ENCODE results near the gene CDH18. TPM values are rescaled to one million over a fixed set of nuclear protein-coding genes. Genes with fewer than 3 reads are reported as not detected.

CDH18 gene
- total and polyA plus RNA-seq, 2 of the 13 experiments (the other 11 are each of a cell fraction or from before 2014, with no cell fraction given), result not detected

DNA sequence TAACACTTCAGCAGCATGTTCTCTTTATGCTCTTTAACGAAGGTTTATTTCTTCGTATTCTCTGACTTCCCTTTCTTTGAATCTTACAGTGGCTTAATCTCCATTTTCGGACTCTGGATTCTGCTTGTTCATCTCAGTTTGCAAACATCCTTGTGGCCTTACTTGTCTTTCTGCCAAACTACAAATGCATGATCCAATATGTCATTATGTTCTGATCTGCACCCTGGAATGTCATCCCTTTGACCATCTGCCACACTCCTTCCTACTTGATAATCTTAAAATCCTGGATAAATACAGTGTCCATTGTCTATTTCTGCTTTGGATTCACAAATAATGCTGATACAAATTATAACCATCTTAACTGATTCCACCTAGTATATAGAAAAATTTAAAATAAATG, 499.2 kb downstream of the CDH18 start:
- intact Hi-C loops (cut with micrococcal nuclease; ENCODE audit: unreplicated experiment) (no loop called here), in situ Hi-C loops (cut with HindIII; ENCODE audit: extremely low pct_ligation_motif_present, low pct_unique_long_range_greater_than_20kb) (no loop called here)
- ChIA-PET CTCF (ENCODE audit: low intra/inter-chr PET ratio, low total read pairs) (no interaction called here), POLR2A (no interaction called here)
- Histone ChIP-seq H3K27ac (ENCODE audit: extremely low read length, insufficient read depth, low read length) (no peak overlapping the region), H3K79me2 (ENCODE audit: insufficient read depth, low read length) (no peaks in the 10 kb centered on the region), H3K4me2 (ENCODE audit: low read depth, low read length) (no peak overlapping the region), H3K4me1 (ENCODE audit: insufficient read depth, low read length) (no peaks in the 10 kb centered on the region), H3K9ac (ENCODE audit: insufficient read depth, low read depth, low read length) (no peak overlapping the region), H3K27me3 (ENCODE audit: control insufficient read depth in 1 of 2, insufficient read depth in 2 of 2, low read length in 2 of 2) (no peaks in the 10 kb centered on the region), H3K9me3 (ENCODE audit: low read length) (no peaks in the 10 kb centered on the region), H3K4me3 (replicated peaks in 1 of 3; ENCODE audit: insufficient read depth in 1 of 3, low read depth in 2 of 3, low read length in 3 of 3) (no peak overlapping the region), H3K36me3 (replicated peaks in 1 of 2; ENCODE audit: control insufficient read depth in 1 of 2, insufficient read depth in 2 of 2, low read length in 2 of 2) (no peaks in the 10 kb centered on the region), H2AFZ (ENCODE audit: low read length) (no peak overlapping the region), H4K20me1 (ENCODE audit: insufficient read depth, low read length) (no peaks in the 10 kb centered on the region)
- ATAC-seq (no peak), FAIRE-seq (no peak), DNase-seq (ENCODE audit: low spot score) (no peak)
- 0% methylated on average over 3 of the region's 3 CpGs for WGBS (ENCODE audit: low lambda C conversion rate)
- BruUV-seq (replicated peaks), result no TSS peak
- TF ChIP-seq ZFAT (CRISPR knock-in tag; conservative IDR thresholded peaks at IDR 0.05), result no peak
- no peak for TF ChIP-seq KDM5A (IDR thresholded peaks at IDR 0.05; ENCODE audit: borderline replicate concordance, low read length)
- TF ChIP-seq EEA1 (CRISPR knock-in tag; IDR thresholded peaks at IDR 0.05; ENCODE audit: borderline replicate concordance), result no peak
- no peak for TF ChIP-seq RXRB (CRISPR knock-in tag; IDR thresholded peaks at IDR 0.05; ENCODE audit: borderline replicate concordance)

DNA sequence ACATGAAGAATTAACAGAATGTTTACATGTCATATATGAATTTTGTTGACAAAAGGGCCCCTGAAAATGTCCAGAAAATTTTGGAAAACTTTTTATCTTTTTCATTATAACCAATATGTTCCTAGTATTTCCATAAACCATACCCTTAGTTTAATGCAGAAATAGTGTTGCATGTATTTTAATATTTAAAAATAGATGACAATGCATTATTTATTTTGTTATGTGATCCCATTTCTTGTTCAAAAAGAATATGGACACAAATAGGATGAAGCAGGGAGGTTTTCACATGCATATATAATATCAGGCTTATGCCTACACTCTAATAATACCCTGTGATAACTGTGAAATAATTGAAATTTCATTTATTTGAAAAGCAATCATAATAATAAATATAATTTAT, 500.5 kb downstream of the CDH18 start:
- no peak overlapping the region for H3K4me2 ChIP-seq (ENCODE audit: low read depth, low read length)
- POLR2A ChIA-PET, result no interaction called here

More for the DNA sequence above, 500.5 kb downstream of the CDH18 start:
- intact Hi-C loops (cut with micrococcal nuclease; ENCODE audit: unreplicated experiment) (no loop called here), in situ Hi-C loops (cut with HindIII; ENCODE audit: extremely low pct_ligation_motif_present, low pct_unique_long_range_greater_than_20kb) (no loop called here)
- Histone ChIP-seq H3K27me3 (ENCODE audit: control insufficient read depth in 1 of 2, insufficient read depth in 2 of 2, low read length in 2 of 2) (no peaks in the 10 kb centered on the region), H3K4me3 (replicated peaks in 1 of 3; ENCODE audit: insufficient read depth in 1 of 3, low read depth in 2 of 3, low read length in 3 of 3) (no peak overlapping the region), H3K27ac (ENCODE audit: extremely low read length, insufficient read depth, low read length) (no peak overlapping the region), H3K36me3 (replicated peaks in 1 of 2; ENCODE audit: control insufficient read depth in 1 of 2, insufficient read depth in 2 of 2, low read length in 2 of 2) (no peaks in the 10 kb centered on the region), H4K20me1 (ENCODE audit: insufficient read depth, low read length) (no peaks in the 10 kb centered on the region), H3K79me2 (ENCODE audit: insufficient read depth, low read length) (no peaks in the 10 kb centered on the region), H3K9ac (ENCODE audit: insufficient read depth, low read depth, low read length) (no peak overlapping the region), H2AFZ (ENCODE audit: low read length) (no peak overlapping the region), H3K4me1 (ENCODE audit: insufficient read depth, low read length) (no peaks in the 10 kb centered on the region), H3K9me3 (ENCODE audit: low read length) (no peaks in the 10 kb centered on the region)
- FAIRE-seq (no peak), DNase-seq (ENCODE audit: low spot score) (no peak), ATAC-seq (no peak)
- CTCF ChIA-PET (ENCODE audit: low intra/inter-chr PET ratio, low total read pairs), result no interaction called here
- TF ChIP-seq, protein P1, sequence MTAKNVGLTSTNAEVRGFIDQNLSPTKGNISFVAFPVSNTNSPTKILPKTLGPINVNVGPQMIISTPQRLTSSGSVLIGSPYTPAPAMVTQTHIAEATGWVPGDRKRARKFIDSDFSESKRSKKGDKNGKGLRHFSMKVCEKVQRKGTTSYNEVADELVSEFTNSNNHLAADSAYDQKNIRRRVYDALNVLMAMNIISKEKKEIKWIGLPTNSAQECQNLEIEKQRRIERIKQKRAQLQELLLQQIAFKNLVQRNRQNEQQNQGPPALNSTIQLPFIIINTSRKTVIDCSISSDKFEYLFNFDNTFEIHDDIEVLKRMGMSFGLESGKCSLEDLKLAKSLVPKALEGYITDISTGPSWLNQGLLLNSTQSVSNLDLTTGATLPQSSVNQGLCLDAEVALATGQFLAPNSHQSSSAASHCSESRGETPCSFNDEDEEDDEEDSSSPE (CRISPR knock-in tag; IDR thresholded peaks at IDR 0.05), result no peak
- TF ChIP-seq TCF7 (IDR thresholded peaks at IDR 0.05; ENCODE audit: low read depth), result no peak
- TF ChIP-seq NBN (conservative IDR thresholded peaks at IDR 0.05), result no peak
- peak; percentile 64 for TF ChIP-seq MAFF (IDR thresholded peaks at IDR 0.05; ENCODE audit: low read depth, low read length)
- TF ChIP-seq ZFP37 (CRISPR knock-in tag; IDR thresholded peaks at IDR 0.05; ENCODE audit: borderline replicate concordance), result no peak
- no peak for TF ChIP-seq KLF6 (CRISPR knock-in tag; IDR thresholded peaks at IDR 0.05)
- TF ChIP-seq MAFK (conservative IDR thresholded peaks at IDR 0.05 in 1 of 2, IDR thresholded peaks at IDR 0.05 in 1 of 2; ENCODE audit: low read length in 2 of 2), result peak; percentile 35 to 74; a peak in 3 of 4 replicates
- TF ChIP-seq ZSCAN21 (CRISPR knock-in tag; IDR thresholded peaks at IDR 0.05; ENCODE audit: borderline replicate concordance), result no peak
- BruUV-seq (replicated peaks), result no TSS peak
